Neutrophil (primary cell): ENCODE data around the gene RPS18.
"Not testable (repeated sequence)": the region's sequence is repeated elsewhere in the genome, so short reads cannot be mapped to it uniquely, and the experiment has no call there.

Source experiments
- H3K27ac ChIP-seq: fragments of 200-600 bp; sonication (generic); 2 replicates; pipeline ENCODE4 v1.5.1; 2016; ENCODE audit warnings: mild to moderate bottlenecking, moderate library complexity
- H3K27me3 ChIP-seq: fragments of 200-600 bp; sonication (generic); 2 replicates; pipeline ENCODE4 v1.6.0; 2016; ENCODE audit warnings: mild to moderate bottlenecking
- H3K36me3 ChIP-seq: fragments of 200-600 bp; sonication (generic); 2 replicates; pipeline ENCODE4 v1.5.1; 2017
- H3K4me1 ChIP-seq, 2 experiments: fragments of 200-600 bp in 1 of 2; sonication (generic) in 1 of 2; 1 replicate in 1 of 2; 2 replicates in 1 of 2; pipeline versions ENCODE4 v1.5.1 to v1.6.1; 2013 to 2016; ENCODE audit warnings: low read depth in 1 of 2, low read length in 1 of 2, mild to moderate bottlenecking in 1 of 2, moderate library complexity in 1 of 2; ENCODE audit not compliant: control insufficient read depth in 1 of 2, insufficient read depth in 1 of 2
- H3K4me3 ChIP-seq, 2 experiments: fragments of 200-600 bp in 1 of 2; sonication (generic) in 1 of 2; 1 replicate in 1 of 2; 2 replicates in 1 of 2; pipeline ENCODE4 v1.5.1; 2013 to 2016; ENCODE audit warnings: low read depth in 1 of 2, low read length in 1 of 2, mild to moderate bottlenecking in 1 of 2, moderate library complexity in 1 of 2
- H3K9me3 ChIP-seq: fragments of 200-600 bp; sonication (generic); 2 replicates; pipeline ENCODE4 v1.5.1; 2016
- CTCF ChIP-seq: fragments of 200-600 bp; sonication (generic); IDR thresholded peaks from 2 replicates; pipeline ENCODE4 v1.5.1; 2016; ENCODE audit warnings: antibody characterized with exemption

Gene RPS18

GRCh38 chr6:33259032-33259431 lies 12.8 kb upstream of the RPS18 start:
- no peak for TF ChIP-seq CTCF
- Histone ChIP-seq H3K4me1 (no peaks in the 10 kb centered on the region), H3K9me3 (no peaks in the 10 kb centered on the region), H3K27ac (no peak overlapping the region), H3K27me3 (no peaks in the 10 kb centered on the region), H3K36me3 (peaks cover 55% of the 10 kb centered on the region), H3K4me3 (no peak overlapping the region)

- H3K36me3 ChIP-seq, result peaks cover 84% of the 10 kb centered on the region
- not testable (repeated sequence) for H3K4me3 ChIP-seq, H3K27ac ChIP-seq, H3K27me3 ChIP-seq, H3K9me3 ChIP-seq, H3K4me1 ChIP-seq
Observed at GRCh38 chr6:33262490-33262889, 9.4 kb upstream of the RPS18 start.

- Histone ChIP-seq H3K27ac (no peak overlapping the region), H3K36me3 (peaks cover 91% of the 10 kb centered on the region), H3K27me3 (no peaks in the 10 kb centered on the region), H3K4me3 (no peak overlapping the region), H3K9me3 (no peaks in the 10 kb centered on the region), H3K4me1 (no peaks in the 10 kb centered on the region)
- TF ChIP-seq CTCF, result no peak
Observed at GRCh38 chr6:33264015-33264414, 7.9 kb upstream of the RPS18 start.

- Histone ChIP-seq H3K36me3 (peaks cover 30% of the 10 kb centered on the region), H3K27me3 (no peaks in the 10 kb centered on the region), H3K4me1 (peaks cover 21 to 27% of the 10 kb centered on the region in 2 experiments), H3K4me3 (peak overlapping the region; percentile 73 to 87), H3K9me3 (no peaks in the 10 kb centered on the region), H3K27ac (peak overlapping the region; percentile 96)
- TF ChIP-seq CTCF, result no peak
Observed at GRCh38 chr6:33271117-33271467, 783 bp upstream of the RPS18 start.

- Histone ChIP-seq H3K4me1 (peaks cover 31 to 35% of the 10 kb centered on the region in 2 experiments), H3K4me3 (peak overlapping the region; percentile 73 to 87), H3K9me3 (no peaks in the 10 kb centered on the region), H3K27me3 (no peaks in the 10 kb centered on the region), H3K27ac (peak overlapping the region; percentile 96), H3K36me3 (peaks cover 16% of the 10 kb centered on the region)
- TF ChIP-seq CTCF, result no peak
Observed at GRCh38 chr6:33272275-33273128, 627 bp downstream of the RPS18 start.

GRCh38 chr6:33273129-33273923 lies 1.5 kb downstream of the RPS18 start:
- H3K4me1 ChIP-seq, result peaks cover 39 to 43% of the 10 kb centered on the region in 2 experiments
- TF ChIP-seq CTCF, result no peak

More at GRCh38 chr6:33273129-33273923, 1.5 kb downstream of the RPS18 start:
- Histone ChIP-seq H3K27ac (peak overlapping the region; percentile 96), H3K4me3 (no peak overlapping the region), H3K36me3 (peaks cover 11% of the 10 kb centered on the region), H3K27me3 (no peaks in the 10 kb centered on the region), H3K9me3 (no peaks in the 10 kb centered on the region)
